ENCODE data around the gene PIP4K2A. TPM values are rescaled to one million over a fixed set of nuclear protein-coding genes. Genes with fewer than 3 reads are reported as not detected.

PIP4K2A gene
- total RNA-seq, 1 donor = 43.6 TPM

DNA sequence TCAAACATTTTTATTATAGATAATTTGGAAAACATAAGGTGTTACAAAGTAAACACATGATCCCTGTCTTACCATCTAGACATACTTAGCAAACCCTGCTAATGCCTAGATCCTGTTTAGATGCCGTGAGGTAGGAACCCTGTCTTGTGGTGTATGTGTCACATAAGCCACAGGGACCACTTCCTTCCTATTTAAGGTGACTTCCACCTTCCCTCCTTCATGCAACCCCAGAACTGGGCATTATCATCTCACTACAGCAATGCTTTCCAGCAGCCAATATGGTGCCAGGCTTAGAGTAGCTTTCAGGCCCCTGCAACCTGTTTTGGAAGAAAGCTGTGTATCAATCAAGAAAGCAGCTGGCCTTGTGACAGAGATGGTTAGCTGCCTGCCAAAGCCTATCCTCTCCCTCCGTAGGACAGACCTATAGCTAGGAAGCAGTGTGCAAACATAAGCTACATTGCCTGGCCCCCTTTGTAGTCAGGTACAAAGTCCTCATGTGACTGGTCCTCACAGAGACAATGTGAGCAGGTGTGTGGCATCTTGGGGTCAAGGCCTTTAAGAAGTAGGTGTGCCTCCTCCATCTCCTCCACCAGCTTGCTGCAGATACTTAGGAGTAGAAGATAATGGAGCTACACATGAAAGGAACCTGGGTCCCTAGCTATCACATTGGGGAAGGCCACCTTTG lies 222.3 kb downstream of the PIP4K2A start:
- peak in 2 of 3 donors; percentile 52 to 64 for DNase-seq (ENCODE audit: low read depth in 2 of 3, low spot score in 2 of 3)

DNA sequence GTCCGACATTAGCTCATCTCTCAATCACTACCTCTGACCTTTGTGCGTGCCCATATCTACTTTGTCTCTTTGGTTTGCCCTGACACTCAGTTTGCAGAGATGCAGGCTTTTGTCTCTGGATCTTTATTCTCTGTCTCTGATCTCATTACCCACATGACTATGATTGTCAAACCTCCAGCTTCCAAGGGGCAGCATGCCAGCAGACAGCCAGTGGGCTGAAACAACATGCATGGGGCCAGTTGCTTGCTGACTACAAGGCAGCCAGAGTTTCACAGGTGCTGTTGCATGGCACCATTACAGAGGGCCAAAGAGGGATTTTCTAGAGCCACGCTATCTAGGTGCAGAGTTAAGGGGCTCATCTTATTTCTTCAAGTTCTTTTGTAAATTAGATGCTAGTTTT lies 222.9 kb downstream of the PIP4K2A start:
- DNase-seq (ENCODE audit: low read depth in 2 of 3, low spot score in 2 of 3) = no peak

DNA sequence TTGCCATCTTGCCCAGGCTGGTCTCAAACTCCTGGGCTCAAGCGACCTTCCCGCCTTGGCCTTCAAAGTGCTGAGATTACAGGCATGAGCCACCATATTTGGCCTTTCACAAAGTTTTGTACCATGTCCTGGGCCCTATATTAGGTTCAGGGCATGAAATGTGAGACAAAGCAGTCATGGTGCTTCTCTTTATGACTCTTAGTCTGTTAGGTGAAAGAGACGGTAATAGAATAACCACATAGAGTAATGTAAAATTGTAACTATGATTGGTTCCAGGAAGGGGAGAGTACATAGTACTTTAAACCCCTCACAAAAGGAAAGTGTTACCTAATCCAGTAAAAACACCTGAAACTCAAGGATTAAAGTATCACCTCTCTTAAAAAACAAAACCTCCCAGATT lies 224.4 kb downstream of the PIP4K2A start:
- no peak for DNase-seq (ENCODE audit: low read depth in 2 of 3, low spot score in 2 of 3)

DNA sequence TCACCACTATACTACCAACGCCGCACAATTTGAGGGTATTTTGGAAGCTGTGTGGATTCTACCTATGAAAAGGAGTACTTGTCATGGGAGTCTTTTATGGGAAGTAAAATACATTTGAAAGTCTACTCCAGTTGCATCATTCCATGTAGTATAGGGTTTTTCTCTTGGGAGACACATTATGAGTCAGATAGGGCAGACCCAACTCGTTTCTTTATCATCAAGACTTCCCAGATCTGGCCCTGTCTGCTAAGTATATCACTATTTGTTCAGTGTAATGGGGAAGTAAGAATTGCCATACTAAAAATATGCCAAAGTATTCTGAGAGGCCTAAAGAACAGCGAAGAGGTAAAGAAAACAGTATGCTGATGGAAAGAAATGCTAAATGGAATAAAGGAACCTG lies 224.9 kb downstream of the PIP4K2A start:
- no peak for DNase-seq (ENCODE audit: low read depth in 2 of 3, low spot score in 2 of 3)

DNA sequence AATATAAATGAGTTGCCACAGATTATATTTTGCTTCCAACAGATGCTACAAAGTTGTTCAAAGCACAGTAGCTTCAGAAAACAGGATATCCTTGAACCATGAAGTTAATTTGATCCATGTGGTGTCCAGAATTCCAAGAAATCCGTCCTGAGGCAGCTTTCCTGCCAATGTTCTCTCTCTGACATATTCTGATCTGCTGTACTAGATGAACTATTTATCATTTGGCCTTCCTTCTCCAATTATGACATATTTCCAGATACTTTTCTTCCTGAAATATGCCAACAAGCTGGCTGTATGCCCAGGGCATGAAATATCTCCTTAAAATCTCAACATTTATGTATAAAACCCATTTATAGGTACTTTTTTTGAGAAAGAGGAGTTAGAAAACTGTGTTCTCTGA lies 227.9 kb downstream of the PIP4K2A start:
- no peak for DNase-seq (ENCODE audit: low read depth in 2 of 3, low spot score in 2 of 3)

Other genes with a start within 250 kb of the PIP4K2A start
- gene ARMC3, start 213.5 kb upstream of the PIP4K2A start, total RNA-seq = 0.54 TPM